Measurements from ENCODE around the gene ANKUB1.

ANKUB1 gene

DNA sequence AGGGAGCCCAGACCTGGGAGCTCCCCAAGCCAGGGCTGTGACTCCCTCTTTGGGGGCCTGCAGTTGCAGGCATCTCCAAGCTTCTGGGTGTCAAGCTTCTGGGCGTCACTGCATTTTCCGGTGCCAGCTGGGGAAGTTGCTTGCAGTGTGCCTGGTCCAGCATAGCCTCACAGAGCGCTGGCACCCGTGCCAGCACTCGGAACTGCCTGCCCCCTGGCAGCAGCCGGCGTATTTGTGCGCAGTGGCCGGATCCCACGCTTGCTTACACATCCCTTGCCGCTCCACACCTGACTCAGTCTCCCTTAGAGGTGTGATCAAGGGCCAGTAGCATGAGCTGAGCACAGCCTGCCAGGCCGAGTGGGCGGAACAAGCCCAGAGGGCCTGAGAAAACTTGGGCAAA is 77.1 kb downstream of the ANKUB1 start:
- H3K4me3 ChIP-seq (ENCODE audit: low read depth, low read length): no peak overlapping the region
- no peak for DNase-seq (ENCODE audit: low read depth)
- TF ChIP-seq, protein P1, sequence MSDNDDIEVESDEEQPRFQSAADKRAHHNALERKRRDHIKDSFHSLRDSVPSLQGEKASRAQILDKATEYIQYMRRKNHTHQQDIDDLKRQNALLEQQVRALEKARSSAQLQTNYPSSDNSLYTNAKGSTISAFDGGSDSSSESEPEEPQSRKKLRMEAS (IDR thresholded peaks at IDR 0.05; ENCODE audit: low read depth, low read length): no peak
- TF ChIP-seq MYC (IDR thresholded peaks at IDR 0.05; ENCODE audit: low read depth, low read length) (no peak), CTCF (IDR thresholded peaks at IDR 0.05; ENCODE audit: low read depth, low read length) (no peak), POLR2A (IDR thresholded peaks at IDR 0.05; ENCODE audit: extremely low read depth, insufficient read length) (no peak)

DNA sequence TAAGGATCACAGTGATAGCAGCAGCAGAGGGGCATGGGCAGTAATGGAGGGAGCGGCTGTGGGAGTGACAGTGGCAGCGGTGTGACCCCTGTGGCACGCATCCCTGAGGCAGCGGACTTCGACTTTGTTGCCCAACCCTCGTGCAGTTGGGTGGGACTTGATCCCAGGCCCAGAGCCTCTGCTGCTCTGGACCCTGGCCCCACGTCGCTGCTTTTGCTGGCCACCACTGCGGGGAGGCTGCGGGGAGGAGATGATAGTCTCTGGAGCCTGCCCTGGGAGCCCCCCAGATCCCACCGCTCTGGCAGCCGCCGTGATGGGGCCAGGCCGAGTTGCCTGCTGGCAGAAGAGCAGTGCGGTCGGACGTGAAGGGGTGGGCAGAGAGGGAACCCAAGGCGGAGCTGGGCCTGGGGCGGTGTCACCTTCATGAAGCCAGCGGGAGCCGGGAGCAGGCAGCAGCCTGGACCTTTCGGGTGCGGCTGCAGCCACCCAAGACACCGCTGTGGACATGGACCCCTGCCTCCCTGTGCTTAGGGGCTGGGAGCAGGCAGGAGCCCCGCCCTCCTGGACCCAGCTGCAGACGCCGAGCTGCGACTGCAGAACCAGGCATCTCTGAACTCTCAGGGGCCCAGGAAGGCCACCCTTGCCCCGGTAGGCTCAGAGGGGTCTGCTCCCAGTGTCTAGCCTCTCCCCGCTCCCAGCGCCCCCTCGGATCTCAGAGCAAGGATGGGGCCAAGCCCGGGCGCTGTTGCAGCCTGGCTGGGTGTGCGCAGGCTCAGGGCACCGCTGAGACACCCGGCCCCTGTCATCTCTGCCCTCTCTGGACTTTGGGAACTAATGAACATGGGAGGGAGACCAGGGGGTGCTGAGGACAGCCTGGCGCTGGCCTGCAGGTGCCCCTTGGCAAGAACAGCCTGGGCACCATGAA is 78.4 kb downstream of the ANKUB1 start:
- TF ChIP-seq, protein P1 (IDR thresholded peaks at IDR 0.05; ENCODE audit: low read depth, low read length): no peak
- TF ChIP-seq CTCF (IDR thresholded peaks at IDR 0.05; ENCODE audit: low read depth, low read length) (no peak), MYC (IDR thresholded peaks at IDR 0.05; ENCODE audit: low read depth, low read length) (no peak), POLR2A (IDR thresholded peaks at IDR 0.05; ENCODE audit: extremely low read depth, insufficient read length) (no peak)
- no peak for DNase-seq (ENCODE audit: low read depth)
- no peak overlapping the region for H3K4me3 ChIP-seq (ENCODE audit: low read depth, low read length)

Measured in NB4 (cell line).